Natural killer cell (primary cell): ENCODE results near the gene SRPX2. TPM values are rescaled to one million over a fixed set of nuclear protein-coding genes. Genes with fewer than 3 reads are reported as not detected.

Experiments
- ATAC-seq, 3 donors: fragments of 150-1000 bp in 2 of 3; fragments of 200-7000 bp in 1 of 3; cut with Tn5 transposase; 1 replicate in 1 of 3; 2 replicates in 2 of 3; pipeline ENCODE4 v1.10.0; 2021; ENCODE audit warnings: mild to moderate bottlenecking in 2 of 3, moderate library complexity in 2 of 3
- DNase-seq, 2 donors: peaks; one replicate each; pipeline versions ENCODE4 v3.0.0 to v3.0.0-alpha.2; 2013 to 2021; ENCODE audit warnings: mixed read lengths in 1 of 2
- H3K27ac ChIP-seq: one replicate; pipeline ENCODE4 v1.5.1; 2013; ENCODE audit warnings: mild to moderate bottlenecking, low read length
- H3K27me3 ChIP-seq: one replicate; pipeline ENCODE4 v1.6.1; 2013; ENCODE audit warnings: low read length; ENCODE audit not compliant: control insufficient read depth, insufficient read depth
- H3K36me3 ChIP-seq: one replicate; pipeline ENCODE4 v1.6.1; 2013; ENCODE audit warnings: low read length; ENCODE audit not compliant: control insufficient read depth, insufficient read depth
- H3K4me1 ChIP-seq: one replicate; pipeline ENCODE4 v1.6.1; 2013; ENCODE audit warnings: low read length; ENCODE audit not compliant: control insufficient read depth, insufficient read depth
- H3K4me3 ChIP-seq: one replicate; pipeline ENCODE4 v1.5.1; 2013; ENCODE audit warnings: low read length
- H3K9me3 ChIP-seq: one replicate; pipeline ENCODE4 v1.6.1; 2013; ENCODE audit warnings: low read length; ENCODE audit not compliant: control insufficient read depth, insufficient read depth
- H3K27ac Mint-ChIP-seq, 2 donors: one replicate each; pipeline ENCODE4 v1.8.0; 2022; ENCODE audit warnings: mild to moderate bottlenecking in 2 of 2, mixed read lengths in 2 of 2, moderate library complexity in 1 of 2
- H3K27me3 Mint-ChIP-seq, 2 donors: one replicate each; pipeline ENCODE4 v1.8.0; 2022; ENCODE audit warnings: low read depth in 2 of 2, mixed read lengths in 2 of 2
- H3K36me3 Mint-ChIP-seq: one replicate; pipeline ENCODE4 v1.8.0; 2022; ENCODE audit warnings: mixed read lengths
- H3K4me1 Mint-ChIP-seq, 2 donors: one replicate each; pipeline ENCODE4 v1.8.0; 2022; ENCODE audit warnings: mixed read lengths in 2 of 2
- H3K4me3 Mint-ChIP-seq: one replicate; pipeline ENCODE4 v1.8.0; 2022; ENCODE audit warnings: mild to moderate bottlenecking, moderate library complexity, mixed read lengths
- H3K9me3 Mint-ChIP-seq, 2 donors: one replicate each; pipeline ENCODE4 v1.8.0; 2022; ENCODE audit warnings: mixed read lengths in 2 of 2
- WGBS: methylation state at CpG from one replicate; pipeline ENCODE4 v1.1.7; 2013; ENCODE audit warnings: missing lambda C conversion rate; ENCODE audit not compliant: insufficient coverage; 5-methylcytosine and 5-hydroxymethylcytosine counted together
- intact Hi-C: fragments of 100-400 bp; cut with micrococcal nuclease; formaldehyde crosslinking; loops from one replicate; pipeline ENCODE4 v1.14.2; 2022
- total RNA-seq, 4 donors: library from RNA; stranded (reverse); fragments of 120-200 nt in 1 of 4; gene quantifications; one replicate each; pipeline versions ENCODE4 v1.2.3 to v1.2.4, GENCODE V29; 2013 to 2022
- TF ChIP-seq, protein P1 (sequence below): fragments of 200-600 bp; IDR thresholded peaks from one replicate; pipeline ENCODE4 v1.8.0; 2022; ENCODE audit warnings: antibody characterized with exemption

SRPX2 gene
- total RNA-seq, 3 donors from 2014 or later (not counting 1 experiment from before 2014, with no cell fraction given): not detected

DNA sequence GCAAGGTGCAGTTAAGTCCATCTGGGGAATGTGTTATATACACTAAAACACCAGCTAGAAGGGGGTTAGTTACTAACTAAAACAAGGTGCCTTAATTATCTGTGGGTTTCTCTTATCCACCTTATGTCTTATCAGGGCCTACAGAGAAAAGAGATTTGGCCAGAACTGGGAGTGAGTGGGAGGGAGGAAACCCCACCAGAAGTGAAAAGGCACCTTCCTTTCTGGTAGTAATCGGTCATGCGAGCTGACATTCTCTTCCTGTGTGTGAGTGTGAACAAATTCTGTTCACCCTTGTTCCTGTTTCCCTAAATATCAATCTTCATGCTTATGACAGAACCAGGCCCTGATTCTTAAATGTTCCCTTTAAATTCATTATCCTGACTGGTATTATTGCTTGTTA is 43.5 kb downstream of the SRPX2 start:
- TF ChIP-seq, protein P1, sequence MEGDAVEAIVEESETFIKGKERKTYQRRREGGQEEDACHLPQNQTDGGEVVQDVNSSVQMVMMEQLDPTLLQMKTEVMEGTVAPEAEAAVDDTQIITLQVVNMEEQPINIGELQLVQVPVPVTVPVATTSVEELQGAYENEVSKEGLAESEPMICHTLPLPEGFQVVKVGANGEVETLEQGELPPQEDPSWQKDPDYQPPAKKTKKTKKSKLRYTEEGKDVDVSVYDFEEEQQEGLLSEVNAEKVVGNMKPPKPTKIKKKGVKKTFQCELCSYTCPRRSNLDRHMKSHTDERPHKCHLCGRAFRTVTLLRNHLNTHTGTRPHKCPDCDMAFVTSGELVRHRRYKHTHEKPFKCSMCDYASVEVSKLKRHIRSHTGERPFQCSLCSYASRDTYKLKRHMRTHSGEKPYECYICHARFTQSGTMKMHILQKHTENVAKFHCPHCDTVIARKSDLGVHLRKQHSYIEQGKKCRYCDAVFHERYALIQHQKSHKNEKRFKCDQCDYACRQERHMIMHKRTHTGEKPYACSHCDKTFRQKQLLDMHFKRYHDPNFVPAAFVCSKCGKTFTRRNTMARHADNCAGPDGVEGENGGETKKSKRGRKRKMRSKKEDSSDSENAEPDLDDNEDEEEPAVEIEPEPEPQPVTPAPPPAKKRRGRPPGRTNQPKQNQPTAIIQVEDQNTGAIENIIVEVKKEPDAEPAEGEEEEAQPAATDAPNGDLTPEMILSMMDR: no peak
- Histone ChIP-seq H3K36me3 (no peaks in the 10 kb centered on the region), H3K4me3 (no peak overlapping the region), H3K27ac (no peak overlapping the region), H3K27me3 (no peaks in the 10 kb centered on the region), H3K4me1 (peaks cover 3% of the 10 kb centered on the region), H3K9me3 (no peaks in the 10 kb centered on the region)
- ATAC-seq (no peak), DNase-seq (peak in 1 of 2 donors; percentile 1)
- no CpG with 5 or more reads among the region's 2 CpGs for WGBS
- Mint-ChIP-seq H3K27ac (peak overlapping the region in 1 of 2 donors; percentile 19), H3K4me3 (no peak overlapping the region), H3K4me1 (peaks cover 8 to 12% of the 10 kb centered on the region in 2 donors), H3K9me3 (no peaks in the 10 kb centered on the region), H3K27me3 (peaks cover 0 to 3% of the 10 kb centered on the region in 2 donors), H3K36me3 (no peaks in the 10 kb centered on the region)
- intact Hi-C loops: loop anchor here (10.0 kb wide), 1 partner anchor 597 kb away; no protein-coding TSS in a partner anchor

DNA sequence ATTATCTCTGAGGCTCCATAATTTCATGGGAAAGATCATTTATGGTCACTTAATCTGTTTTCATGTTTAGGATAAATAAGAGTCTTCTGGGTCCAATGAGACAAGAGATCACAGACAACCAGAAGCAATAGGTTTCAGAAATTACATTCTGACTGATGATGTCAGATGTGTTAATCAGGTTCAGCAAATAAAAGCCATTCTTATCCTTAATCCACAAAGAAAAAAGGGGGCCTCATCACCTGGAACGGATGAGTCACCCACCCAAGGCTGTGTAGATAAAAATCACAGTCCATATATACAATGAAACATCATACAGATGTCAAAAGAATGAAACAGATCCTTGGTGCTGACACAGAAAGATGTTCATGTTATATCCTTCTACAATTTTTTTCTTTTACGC is 51.3 kb downstream of the SRPX2 start:
- H3K36me3 Mint-ChIP-seq: no peaks in the 10 kb centered on the region

DNA sequence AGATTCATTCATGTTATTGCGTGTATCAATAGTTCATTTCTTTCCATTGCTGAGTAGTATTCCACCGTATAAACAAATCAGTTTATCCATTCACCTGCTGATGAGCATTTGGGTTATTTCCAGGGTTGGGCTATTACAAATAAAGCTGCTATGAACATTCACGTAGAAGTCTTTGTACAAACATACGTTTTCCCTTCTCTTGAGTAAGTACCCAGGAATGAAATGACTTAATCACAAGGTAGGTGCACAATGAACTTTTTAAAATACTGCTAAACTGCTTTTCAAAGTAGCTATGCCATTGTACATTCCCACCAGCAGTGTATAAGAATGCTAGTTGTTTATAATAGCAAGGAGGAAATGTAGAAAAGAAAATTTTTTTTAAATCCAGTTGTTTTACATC is 52.0 kb downstream of the SRPX2 start:
- Mint-ChIP-seq H3K27me3 (peaks cover 8 to 12% of the 10 kb centered on the region in 2 donors), H3K9me3 (no peaks in the 10 kb centered on the region), H3K36me3 (no peaks in the 10 kb centered on the region), H3K4me1 (no peaks in the 10 kb centered on the region), H3K27ac (no peak overlapping the region), H3K4me3 (no peak overlapping the region)
- Histone ChIP-seq H3K9me3 (no peaks in the 10 kb centered on the region), H3K4me1 (no peaks in the 10 kb centered on the region), H3K4me3 (no peak overlapping the region), H3K27me3 (no peaks in the 10 kb centered on the region), H3K27ac (no peak overlapping the region), H3K36me3 (no peaks in the 10 kb centered on the region)
- TF ChIP-seq, protein P1: no peak
- no peak for DNase-seq
- intact Hi-C loops: no loop called here
- 44% methylated on average over 2 of the region's 4 CpGs for WGBS
- no peak for ATAC-seq

More for the DNA sequence above, 51.3 kb downstream of the SRPX2 start:
- H3K27ac ChIP-seq: no peak overlapping the region
- ATAC-seq (no peak), DNase-seq (no peak)
- peaks cover 8 to 12% of the 10 kb centered on the region in 2 donors for H3K27me3 Mint-ChIP-seq
- TF ChIP-seq, protein P1: no peak
- H3K9me3 Mint-ChIP-seq: no peaks in the 10 kb centered on the region
- H3K4me3 Mint-ChIP-seq: no peak overlapping the region
- intact Hi-C loops: no loop called here
- WGBS: 93% methylated on average over 1 of the region's 2 CpGs
- no peaks in the 10 kb centered on the region for H3K27me3 ChIP-seq
- no peak overlapping the region for H3K4me3 ChIP-seq
- H3K4me1 ChIP-seq: no peaks in the 10 kb centered on the region
- no peak overlapping the region for H3K27ac Mint-ChIP-seq
- no peaks in the 10 kb centered on the region for H3K36me3 ChIP-seq
- no peaks in the 10 kb centered on the region for H3K4me1 Mint-ChIP-seq
- H3K9me3 ChIP-seq: no peaks in the 10 kb centered on the region

DNA sequence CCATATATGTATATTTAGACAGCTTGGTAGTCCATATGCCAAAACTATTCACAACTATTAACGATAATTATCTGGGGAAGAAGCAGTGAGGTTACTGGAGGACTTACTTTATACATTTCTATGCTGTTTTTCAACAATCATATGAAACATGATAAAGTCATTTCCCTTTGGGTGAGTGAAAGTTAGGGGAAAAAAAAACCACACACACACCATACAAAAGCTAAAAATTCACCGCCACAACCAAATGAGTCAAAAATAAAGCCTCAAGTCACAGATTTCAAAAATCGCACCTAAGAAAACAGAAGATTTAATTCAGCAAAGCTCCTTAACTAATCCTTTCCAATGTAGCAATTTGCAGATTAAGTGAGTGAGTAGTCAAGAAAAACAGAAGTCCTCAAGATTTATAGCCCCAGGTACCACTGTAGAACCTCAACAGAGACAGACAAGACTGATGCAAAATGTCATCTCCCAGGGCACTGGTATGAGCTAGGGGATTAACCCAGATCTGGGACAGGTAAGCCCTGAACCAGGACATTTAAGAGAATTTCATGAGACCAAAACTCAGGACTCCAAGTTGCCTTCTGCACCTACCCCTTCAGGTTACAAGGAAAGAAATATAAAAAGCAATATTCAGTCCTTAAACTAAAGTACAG is 52.8 kb downstream of the SRPX2 start:
- H3K9me3 Mint-ChIP-seq: no peaks in the 10 kb centered on the region
- Histone ChIP-seq H3K27ac (no peak overlapping the region), H3K4me3 (no peak overlapping the region), H3K4me1 (no peaks in the 10 kb centered on the region), H3K27me3 (no peaks in the 10 kb centered on the region), H3K36me3 (no peaks in the 10 kb centered on the region), H3K9me3 (no peaks in the 10 kb centered on the region)
- WGBS: no CpG with 5 or more reads among the region's 3 CpGs
- intact Hi-C loops: no loop called here
- no peak for DNase-seq
- no peaks in the 10 kb centered on the region for H3K4me1 Mint-ChIP-seq
- no peaks in the 10 kb centered on the region for H3K36me3 Mint-ChIP-seq
- peaks cover 8 to 11% of the 10 kb centered on the region in 2 donors for H3K27me3 Mint-ChIP-seq
- no peak overlapping the region for H3K27ac Mint-ChIP-seq
- no peak overlapping the region for H3K4me3 Mint-ChIP-seq
- TF ChIP-seq, protein P1: no peak
- ATAC-seq: no peak
